K562 (cell line): Measurements from ENCODE around the gene EVI5. TPM values are rescaled to one million over a fixed set of nuclear protein-coding genes. Genes with fewer than 3 reads are reported as not detected.

Source experiments
- BRCA1 ChIP-seq, 2 experiments: fragments of 450-650 bp in 1 of 2; sonication (generic) in 1 of 2; formaldehyde crosslinking in 1 of 2; IDR thresholded peaks; 2 replicates each; pipeline versions ENCODE4 v1.5.0 to v1.6.1; 2017 to 2020; ENCODE audit warnings: mild to moderate bottlenecking in 1 of 2, missing genetic modification reagents in 1 of 2
- CBFA2T2 ChIP-seq: fragments of 450-650 bp; conservative IDR thresholded peaks from 2 replicates; pipeline ENCODE4 v1.6.1; 2017; ENCODE audit warnings: mild to moderate bottlenecking
- CBX3 ChIP-seq, 2 experiments: IDR thresholded peaks; 1 replicate in 1 of 2; 2 replicates in 1 of 2; pipeline ENCODE4 v1.6.1; 2012; ENCODE audit warnings: inconsistent platforms in 2 of 2, low read length in 2 of 2, borderline replicate concordance in 1 of 2, control low read depth in 1 of 2
- CCAR2 ChIP-seq: fragments of 200-400 bp; formaldehyde crosslinking; IDR thresholded peaks from 2 replicates; pipeline ENCODE4 v1.6.1; 2017; ENCODE audit warnings: mild to moderate bottlenecking, low read depth, low read length
- HNRNPH1 ChIP-seq: fragments of 200-400 bp; formaldehyde crosslinking; optimal IDR thresholded peaks from 2 replicates; pipeline ENCODE3; 2017; ENCODE audit warnings: low read depth, mild to moderate bottlenecking, low read length, moderate library complexity
- ILK ChIP-seq: fragments of 450-650 bp; IDR thresholded peaks from 2 replicates; pipeline ENCODE4 v1.6.1; 2016; ENCODE audit warnings: missing genetic modification characterization, low read depth, mild to moderate bottlenecking, missing compliant biosample characterization, moderate library complexity, borderline replicate concordance
- L3MBTL2 ChIP-seq: fragments of 450-650 bp; IDR thresholded peaks from 2 replicates; pipeline ENCODE4 v1.6.1; 2016; ENCODE audit warnings: mild to moderate bottlenecking, moderate library complexity
- NCOA6 ChIP-seq: fragments of 450-650 bp; IDR thresholded peaks from 2 replicates; pipeline ENCODE4 v1.6.1; 2017; ENCODE audit warnings: mild to moderate bottlenecking
- NR2F6 ChIP-seq: fragments of 450-650 bp; formaldehyde crosslinking; IDR thresholded peaks from 2 replicates; pipeline ENCODE4 v1.4.0; 2020; ENCODE audit warnings: mild to moderate bottlenecking
- POLR2AphosphoS2 ChIP-seq: IDR thresholded peaks from 2 replicates; pipeline ENCODE4 v1.6.1; 2012; ENCODE audit warnings: low read length, improper control_type of control experiment
- POLR2B ChIP-seq: fragments of 450-650 bp; IDR thresholded peaks from 2 replicates; pipeline ENCODE4 v1.6.1; 2018; ENCODE audit warnings: low read depth; ENCODE audit not compliant: partially characterized antibody
- PTBP1 ChIP-seq: fragments of 200-400 bp; formaldehyde crosslinking; IDR thresholded peaks from 2 replicates; pipeline ENCODE4 v1.6.1; 2017; ENCODE audit warnings: low read depth, low read length
- RFX1 ChIP-seq: fragments of 450-650 bp; IDR thresholded peaks from 2 replicates; pipeline ENCODE4 v1.6.1; 2016; ENCODE audit warnings: mild to moderate bottlenecking, moderate library complexity
- SAFB2 ChIP-seq: fragments of 200-400 bp; formaldehyde crosslinking; IDR thresholded peaks from 2 replicates; pipeline ENCODE4 v1.6.1; 2018; ENCODE audit warnings: borderline replicate concordance, low read length, low read depth, moderate library complexity; ENCODE audit not compliant: severe bottlenecking
- SP2 ChIP-seq: IDR thresholded peaks from 2 replicates; pipeline ENCODE4 v1.6.1; 2011; ENCODE audit warnings: mild to moderate bottlenecking, low read depth, low read length, moderate library complexity; ENCODE audit not compliant: poor library complexity, severe bottlenecking; ENCODE audit errors: extremely low read depth
- TFAM ChIP-seq: fragments of 250-450 bp; sonication (Bioruptor Pico); conservative IDR thresholded peaks from 2 replicates; pipeline ENCODE4 v1.5.0; 2021; ENCODE audit warnings: mild to moderate bottlenecking, moderate library complexity
- ZNF165 ChIP-seq: fragments of 250-450 bp; sonication (Bioruptor Pico); IDR thresholded peaks from 2 replicates; pipeline ENCODE4 v1.4.0; 2020; ENCODE audit warnings: borderline replicate concordance
- ZNF197 ChIP-seq: fragments of 200-800 bp; sonication (Bioruptor generic); IDR thresholded peaks from 2 replicates; pipeline ENCODE4 v1.6.1; 2016; ENCODE audit warnings: low read depth, missing genetic modification characterization, missing compliant biosample characterization
- ZNF23 ChIP-seq: fragments of 250-450 bp; sonication (Bioruptor Pico); IDR thresholded peaks from 2 replicates; pipeline ENCODE4 v1.4.0; 2020; ENCODE audit warnings: mild to moderate bottlenecking
- ZNF507 ChIP-seq: conservative IDR thresholded peaks from 2 replicates; pipeline ENCODE4 v1.6.1; 2017; ENCODE audit warnings: missing genetic modification characterization, missing compliant biosample characterization
- ZNF589 ChIP-seq: fragments of 200-800 bp; sonication (Bioruptor generic); IDR thresholded peaks from 2 replicates; pipeline ENCODE4 v1.6.1; 2016; ENCODE audit warnings: low read depth, missing genetic modification characterization, missing compliant biosample characterization
- polyA plus RNA-seq, 8 experiments: library from polyadenylated mRNA; depleted of rRNA in 4 of 8; stranded (reverse) in 5 of 8; unstranded in 3 of 8; fragments of >200 nt; fragmentation: Nextera tagmentation in 2 of 8; fragmentation: Illumina TruSeq in 1 of 8; extraction: Ambion mirVana in 2 of 8; extraction: Trizol in 1 of 8; gene quantifications; 2 replicates each; pipeline versions ENCODE4 v1.2.1 to v1.2.3, GENCODE V29; 2011 to 2014; ENCODE audit warnings: inconsistent platforms in 1 of 8, missing spikeins in 1 of 8
- total RNA-seq, 7 experiments: library from RNA; depleted of rRNA in 6 of 7; stranded (reverse); fragments of >200 nt in 6 of 7; fragmentation: Illumina TruSeq in 2 of 7; extraction: Trizol in 2 of 7; gene quantifications; 2 replicates each; pipeline versions ENCODE4 v1.2.1 to v1.2.3, GENCODE V29; 2011 to 2021; ENCODE audit warnings: low replicate concordance in 1 of 7
- TF ChIP-seq, protein P1 (sequence below), 2 experiments: fragments of 250-450 bp in 1 of 2; fragments of 450-650 bp in 1 of 2; sonication (Bioruptor Pico) in 1 of 2; IDR thresholded peaks; 2 replicates each; pipeline versions ENCODE4 v1.6.1 to v1.8.0; 2016 to 2021; ENCODE audit warnings: mild to moderate bottlenecking in 2 of 2, moderate library complexity in 2 of 2, missing compliant biosample characterization in 1 of 2, missing genetic modification characterization in 1 of 2
- TF ChIP-seq, protein P2 (sequence below): fragments of 250-450 bp; sonication (Bioruptor Pico); IDR thresholded peaks from 2 replicates; pipeline ENCODE4 v1.4.0; 2020; ENCODE audit warnings: mild to moderate bottlenecking, moderate library complexity
- TF ChIP-seq, protein P3 (sequence below), 2 experiments: IDR thresholded peaks; 2 replicates each; pipeline ENCODE4 v1.6.1; 2012; ENCODE audit warnings: improper control_type of control experiment in 2 of 2, low read depth in 2 of 2, low read length in 2 of 2, borderline replicate concordance in 1 of 2

The EVI5 gene
- total and polyA plus RNA-seq, 9 of the 15 experiments (the other 6 are each of a cell fraction or from before 2014, with no cell fraction given), result 1.7 to 50.1 (median 13.7) TPM

DNA sequence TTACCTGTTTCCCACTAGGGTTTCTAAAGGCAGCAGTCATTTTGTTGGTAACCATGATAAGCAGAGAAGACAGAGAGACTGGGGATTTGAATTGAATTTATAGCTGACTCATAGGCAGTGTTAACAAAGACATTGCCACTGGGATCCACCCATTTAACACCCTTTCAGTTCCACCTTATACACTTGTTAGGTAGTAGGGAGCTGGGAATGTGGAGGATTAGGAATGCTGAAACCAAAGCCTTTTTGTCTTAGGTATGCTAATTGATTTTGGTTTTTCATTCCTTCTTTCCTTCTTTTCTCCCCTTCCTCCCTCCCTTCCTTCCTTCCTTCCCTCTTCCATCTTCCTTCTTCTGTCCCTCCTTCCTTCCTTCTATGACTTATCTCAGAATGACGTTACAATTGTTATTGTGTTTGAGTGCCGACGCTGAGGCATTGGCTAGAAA lies 7.5 kb upstream of the EVI5 start (continued):
- TF ChIP-seq ZNF197 (CRISPR knock-in tag) (no peak), NR2F6 (no peak), PTBP1 (no peak), SP2 (no peak), ZNF507 (tag) (no peak), L3MBTL2 (0 out of 2 replicates have a peak, but pooled peaks have one; percentile 20), TFAM (no peak), POLR2AphosphoS2 (no peak), ILK (no peak), ZNF165 (CRISPR knock-in tag) (no peak), ZNF589 (no peak), CBX3 (IDR thresholded peaks at IDR 0.05; ENCODE audit: borderline replicate concordance in 1 of 2, low read length in 2 of 2) (no peak), BRCA1 (IDR thresholded peaks at IDR 0.05) (no peak), BRCA1 (CRISPR knock-in tag; IDR thresholded peaks at IDR 0.05) (no peak), NCOA6 (no peak), RFX1 (no peak), HNRNPH1 (no peak), ZNF23 (CRISPR knock-in tag) (no peak), CBFA2T2 (no peak), POLR2B (peak; percentile 37), SAFB2 (no peak), CCAR2 (no peak)
- TF ChIP-seq, protein P1, sequence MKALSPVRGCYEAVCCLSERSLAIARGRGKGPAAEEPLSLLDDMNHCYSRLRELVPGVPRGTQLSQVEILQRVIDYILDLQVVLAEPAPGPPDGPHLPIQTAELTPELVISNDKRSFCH (CRISPR knock-in tag; IDR thresholded peaks at IDR 0.05), result no peak
- TF ChIP-seq, protein P1 (tag; IDR thresholded peaks at IDR 0.05), result no peak
- TF ChIP-seq, protein P2, sequence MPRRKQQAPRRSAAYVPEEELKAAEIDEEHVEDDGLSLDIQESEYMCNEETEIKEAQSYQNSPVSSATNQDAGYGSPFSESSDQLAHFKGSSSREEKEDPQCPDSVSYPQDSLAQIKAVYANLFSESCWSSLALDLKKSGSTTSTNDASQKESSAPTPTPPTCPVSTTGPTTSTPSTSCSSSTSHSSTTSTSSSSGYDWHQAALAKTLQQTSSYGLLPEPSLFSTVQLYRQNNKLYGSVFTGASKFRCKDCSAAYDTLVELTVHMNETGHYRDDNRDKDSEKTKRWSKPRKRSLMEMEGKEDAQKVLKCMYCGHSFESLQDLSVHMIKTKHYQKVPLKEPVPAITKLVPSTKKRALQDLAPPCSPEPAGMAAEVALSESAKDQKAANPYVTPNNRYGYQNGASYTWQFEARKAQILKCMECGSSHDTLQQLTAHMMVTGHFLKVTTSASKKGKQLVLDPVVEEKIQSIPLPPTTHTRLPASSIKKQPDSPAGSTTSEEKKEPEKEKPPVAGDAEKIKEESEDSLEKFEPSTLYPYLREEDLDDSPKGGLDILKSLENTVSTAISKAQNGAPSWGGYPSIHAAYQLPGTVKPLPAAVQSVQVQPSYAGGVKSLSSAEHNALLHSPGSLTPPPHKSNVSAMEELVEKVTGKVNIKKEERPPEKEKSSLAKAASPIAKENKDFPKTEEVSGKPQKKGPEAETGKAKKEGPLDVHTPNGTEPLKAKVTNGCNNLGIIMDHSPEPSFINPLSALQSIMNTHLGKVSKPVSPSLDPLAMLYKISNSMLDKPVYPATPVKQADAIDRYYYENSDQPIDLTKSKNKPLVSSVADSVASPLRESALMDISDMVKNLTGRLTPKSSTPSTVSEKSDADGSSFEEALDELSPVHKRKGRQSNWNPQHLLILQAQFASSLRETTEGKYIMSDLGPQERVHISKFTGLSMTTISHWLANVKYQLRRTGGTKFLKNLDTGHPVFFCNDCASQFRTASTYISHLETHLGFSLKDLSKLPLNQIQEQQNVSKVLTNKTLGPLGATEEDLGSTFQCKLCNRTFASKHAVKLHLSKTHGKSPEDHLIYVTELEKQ (CRISPR knock-in tag), result no peak
- TF ChIP-seq, protein P3, sequence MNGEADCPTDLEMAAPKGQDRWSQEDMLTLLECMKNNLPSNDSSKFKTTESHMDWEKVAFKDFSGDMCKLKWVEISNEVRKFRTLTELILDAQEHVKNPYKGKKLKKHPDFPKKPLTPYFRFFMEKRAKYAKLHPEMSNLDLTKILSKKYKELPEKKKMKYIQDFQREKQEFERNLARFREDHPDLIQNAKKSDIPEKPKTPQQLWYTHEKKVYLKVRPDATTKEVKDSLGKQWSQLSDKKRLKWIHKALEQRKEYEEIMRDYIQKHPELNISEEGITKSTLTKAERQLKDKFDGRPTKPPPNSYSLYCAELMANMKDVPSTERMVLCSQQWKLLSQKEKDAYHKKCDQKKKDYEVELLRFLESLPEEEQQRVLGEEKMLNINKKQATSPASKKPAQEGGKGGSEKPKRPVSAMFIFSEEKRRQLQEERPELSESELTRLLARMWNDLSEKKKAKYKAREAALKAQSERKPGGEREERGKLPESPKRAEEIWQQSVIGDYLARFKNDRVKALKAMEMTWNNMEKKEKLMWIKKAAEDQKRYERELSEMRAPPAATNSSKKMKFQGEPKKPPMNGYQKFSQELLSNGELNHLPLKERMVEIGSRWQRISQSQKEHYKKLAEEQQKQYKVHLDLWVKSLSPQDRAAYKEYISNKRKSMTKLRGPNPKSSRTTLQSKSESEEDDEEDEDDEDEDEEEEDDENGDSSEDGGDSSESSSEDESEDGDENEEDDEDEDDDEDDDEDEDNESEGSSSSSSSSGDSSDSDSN (IDR thresholded peaks at IDR 0.05; ENCODE audit: borderline replicate concordance in 1 of 2, low read depth in 2 of 2, low read length in 2 of 2), result no peak
